A549 (cell line): ENCODE data around the gene RAB15. TPM values are rescaled to one million over a fixed set of nuclear protein-coding genes. Genes with fewer than 3 reads are reported as not detected.
A peak's percentile ranks its signal among the peaks of the same experiment; 100 is the strongest.

Experiments
- ATAC-seq, 2 experiments: fragments of 200-7000 bp in 1 of 2; fragments of >200 bp in 1 of 2; cut with Nextera tagmentation in 1 of 2; cut with Tn5 transposase in 1 of 2; 3 replicates each; pipeline versions ENCODE4 v1.8.0 to v1.9.1; 2018 to 2020; ENCODE audit warnings: mild to moderate bottlenecking in 1 of 2, moderate library complexity in 1 of 2
- CTCF ChIA-PET: fragments of 300-600 bp; sonication (Branson Sonifier 250); formaldehyde crosslinking; extraction: SDS; loops from one replicate; lab custom pipeline; 2021; ENCODE audit warnings: antibody characterized with exemption, inconsistent platforms; lab: Yijun Ruan, JAX
- POLR2A ChIA-PET: fragments of 350-600 bp; formaldehyde crosslinking; extraction: SDS; loops from one replicate; lab custom pipeline; 2021; ENCODE audit warnings: antibody characterized with exemption, inconsistent platforms; lab: Yijun Ruan, JAX
- DNase-seq, 2 experiments: peaks; one replicate each; pipeline versions ENCODE4 v3.0.0 to v3.0.0-alpha.2; 2011 to 2016; ENCODE audit warnings: low read depth in 1 of 2, low spot score in 1 of 2
- FAIRE-seq: peaks from 2 replicates; lab custom pipeline; 2011; peaks lifted over from hg19 to GRCh38; lab: Jason Lieb, UNC
- H3K27ac ChIP-seq, 2 experiments: fragments of >200 bp; sonication (Bioruptor Twin); formaldehyde crosslinking; 3 replicates each; pipeline ENCODE4 v1.5.1; 2016 to 2017
- H3K4me1 ChIP-seq: fragments of >200 bp; sonication (Bioruptor Twin); formaldehyde crosslinking; 3 replicates; pipeline ENCODE4 v1.6.1; 2016
- H3K4me2 ChIP-seq: fragments of >200 bp; sonication (Bioruptor Twin); formaldehyde crosslinking; 3 replicates; pipeline ENCODE4 v1.6.1; 2016
- H3K4me3 ChIP-seq: fragments of >200 bp; sonication (Bioruptor Twin); formaldehyde crosslinking; 3 replicates; pipeline ENCODE4 v1.5.1; 2016
- H3K9me3 ChIP-seq: fragments of >200 bp; sonication (Bioruptor Twin); formaldehyde crosslinking; 3 replicates; pipeline ENCODE4 v1.6.1; 2016
- BCL3 ChIP-seq: fragments of >200 bp; sonication (Bioruptor Twin); formaldehyde crosslinking; IDR thresholded peaks from 3 replicates; pipeline ENCODE4 v1.6.1; 2016
- CBX8 ChIP-seq: fragments of 200-600 bp; sonication (generic); IDR thresholded peaks from 2 replicates; pipeline ENCODE4 v1.6.1; 2016
- CHD2 ChIP-seq: fragments of 150-350 bp; IDR thresholded peaks from 2 replicates; pipeline ENCODE4 v1.6.1; 2014; ENCODE audit warnings: low read length; ENCODE audit not compliant: partially characterized antibody
- CHD4 ChIP-seq: fragments of 200-600 bp; sonication (generic); IDR thresholded peaks from 2 replicates; pipeline ENCODE4 v1.6.1; 2016; ENCODE audit warnings: antibody characterized with exemption, mild to moderate bottlenecking, borderline replicate concordance
- EHMT2 ChIP-seq: fragments of 200-600 bp; sonication (generic); IDR thresholded peaks from 2 replicates; pipeline ENCODE4 v1.6.1; 2016; ENCODE audit warnings: antibody characterized with exemption, low read depth, mild to moderate bottlenecking, moderate library complexity
- ELK1 ChIP-seq: fragments of 150-350 bp; IDR thresholded peaks from 2 replicates; pipeline ENCODE4 v1.6.1; 2014; ENCODE audit warnings: low read depth, mild to moderate bottlenecking, low read length
- ESRRA ChIP-seq: fragments of 150-350 bp; IDR thresholded peaks from 2 replicates; pipeline ENCODE4 v1.6.1; 2014; ENCODE audit warnings: mild to moderate bottlenecking, low read length, borderline replicate concordance
- FOSB ChIP-seq: fragments of 250-450 bp; sonication (Bioruptor Pico); IDR thresholded peaks from 2 replicates; pipeline ENCODE4 v1.5.0; 2020; ENCODE audit warnings: mild to moderate bottlenecking, moderate library complexity
- GATA3 ChIP-seq: IDR thresholded peaks from 2 replicates; pipeline ENCODE4 v1.6.1; 2012; ENCODE audit warnings: borderline replicate concordance
- HDAC2 ChIP-seq: fragments of 200-600 bp; sonication (generic); IDR thresholded peaks from 2 replicates; pipeline ENCODE4 v1.6.1; 2016
- HOXA7 ChIP-seq: fragments of 250-450 bp; sonication (Bioruptor Pico); IDR thresholded peaks from 2 replicates; pipeline ENCODE4 v1.5.0; 2020; ENCODE audit warnings: mild to moderate bottlenecking, moderate library complexity
- HOXB13 ChIP-seq: fragments of 250-450 bp; sonication (Bioruptor Pico); IDR thresholded peaks from 2 replicates; pipeline ENCODE4 v1.5.0; 2020; ENCODE audit warnings: low read depth, mild to moderate bottlenecking, moderate library complexity
- HOXB5 ChIP-seq: fragments of 250-450 bp; sonication (Bioruptor Pico); IDR thresholded peaks from 2 replicates; pipeline ENCODE4 v1.5.0; 2020; ENCODE audit warnings: mild to moderate bottlenecking, moderate library complexity
- JUN ChIP-seq, 2 experiments: fragments of >200 bp; sonication (Bioruptor Twin); formaldehyde crosslinking; IDR thresholded peaks; 2 replicates in 1 of 2; 3 replicates in 1 of 2; pipeline ENCODE4 v1.6.1; 2016 to 2017
- MAX ChIP-seq: IDR thresholded peaks from 2 replicates; pipeline ENCODE4 v1.6.1; 2012
- MAZ ChIP-seq: fragments of 150-350 bp; IDR thresholded peaks from 2 replicates; pipeline ENCODE4 v1.6.1; 2014; ENCODE audit warnings: antibody characterized with exemption, low read depth, low read length, borderline replicate concordance
- NFE2L2 ChIP-seq: fragments of 150-350 bp; conservative IDR thresholded peaks from 2 replicates; pipeline ENCODE4 v1.6.1; 2014; ENCODE audit warnings: low read length
- NPAS2 ChIP-seq: fragments of 250-450 bp; sonication (Bioruptor Pico); IDR thresholded peaks from 2 replicates; pipeline ENCODE4 v1.8.0; 2022; ENCODE audit warnings: mild to moderate bottlenecking, moderate library complexity, borderline replicate concordance
- NR3C1 ChIP-seq: fragments of >200 bp; sonication (Bioruptor Twin); formaldehyde crosslinking; IDR thresholded peaks from 3 replicates; pipeline ENCODE4 v1.6.1; 2017
- POLR2A ChIP-seq: IDR thresholded peaks from 2 replicates; pipeline ENCODE4 v1.6.1; 2012; ENCODE audit warnings: mild to moderate bottlenecking, low read length
- RARB ChIP-seq: fragments of 250-450 bp; sonication (Bioruptor Pico); IDR thresholded peaks from 2 replicates; pipeline ENCODE4 v1.8.0; 2021; ENCODE audit warnings: mild to moderate bottlenecking, moderate library complexity
- RCOR1 ChIP-seq: fragments of 150-350 bp; IDR thresholded peaks from 2 replicates; pipeline ENCODE4 v1.6.1; 2014; ENCODE audit warnings: antibody characterized with exemption, low read length, low read depth
- SMC3 ChIP-seq: fragments of >200 bp; sonication (Bioruptor Twin); formaldehyde crosslinking; IDR thresholded peaks from 3 replicates; pipeline ENCODE4 v1.6.1; 2018; ENCODE audit warnings: inconsistent platforms
- TP53 ChIP-seq: fragments of 250-450 bp; sonication (Bioruptor Pico); IDR thresholded peaks from 2 replicates; pipeline ENCODE4 v1.5.0; 2021; ENCODE audit warnings: mild to moderate bottlenecking, moderate library complexity
- whole genome bisulfite sequencing: methylation state at CpG from one replicate; pipeline ENCODE4 v1.1.6; 2017; ENCODE audit errors: missing lambda C conversion rate; 5-methylcytosine and 5-hydroxymethylcytosine counted together
- polyA plus RNA-seq, 4 experiments: library from polyadenylated mRNA; depleted of rRNA in 3 of 4; stranded (reverse); fragments of >200 nt; fragmentation: RNase III in 1 of 4; extraction: RNeasy Plus Mini Kit Qiagen cat#74134 plus additional on column Dnase treatment in 1 of 4; gene quantifications; 2 replicates in 3 of 4; 3 replicates in 1 of 4; pipeline ENCODE4 v1.2.3, GENCODE V29; 2011 to 2017
- TF ChIP-seq, protein P1 (sequence below): fragments of >200 bp; sonication (Bioruptor Twin); formaldehyde crosslinking; IDR thresholded peaks from 2 replicates; pipeline ENCODE4 v1.6.1; 2016
- TF ChIP-seq, protein P2 (sequence below): fragments of 250-450 bp; sonication (Bioruptor Pico); IDR thresholded peaks from 2 replicates; pipeline ENCODE4 v1.5.0; 2021; ENCODE audit warnings: mild to moderate bottlenecking, moderate library complexity, borderline replicate concordance

The RAB15 gene
- polyA plus RNA-seq, 2 of the 4 experiments (the other 2 are of a cell fraction), result 32.2 to 35.1 TPM

DNA sequence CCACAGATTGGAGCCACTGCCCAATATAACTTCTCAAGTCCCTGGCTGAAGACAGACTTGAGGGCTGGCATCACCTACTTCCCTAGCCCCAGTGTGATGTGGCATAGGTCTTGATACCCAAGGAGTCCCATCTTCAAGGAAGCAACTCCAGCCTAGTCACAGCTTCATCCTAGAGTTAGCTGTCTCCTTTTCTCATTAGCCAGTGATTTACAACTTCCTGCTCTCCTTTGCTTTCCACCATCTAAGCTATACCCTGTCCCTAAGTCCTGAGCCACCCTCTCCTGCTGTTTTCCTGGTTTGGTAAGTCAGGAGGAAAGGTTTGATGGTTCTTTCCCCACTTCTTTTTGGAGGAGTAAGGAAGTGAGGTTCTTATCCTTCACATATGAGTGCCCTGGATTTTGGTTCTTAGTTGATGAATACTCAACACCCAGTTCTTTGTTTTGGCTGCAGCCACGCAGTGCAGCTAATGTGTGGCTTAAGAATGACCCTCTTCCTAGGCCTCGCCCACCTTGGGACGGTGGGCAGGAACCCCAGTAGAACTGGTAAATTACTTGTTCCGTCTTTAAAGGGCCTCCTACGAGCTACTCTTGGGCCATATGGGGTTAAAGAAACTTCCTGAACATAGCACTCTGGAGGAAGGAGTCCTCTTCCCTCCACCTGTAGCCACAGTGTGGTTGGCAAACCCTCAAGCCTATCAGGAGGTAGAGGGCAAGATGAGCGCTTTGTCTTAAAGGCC lies 25.7 kb downstream of the RAB15 start (continued):
- TF ChIP-seq TP53 (CRISPR knock-in tag) (no peak), BCL3 (no peak)

DNA sequence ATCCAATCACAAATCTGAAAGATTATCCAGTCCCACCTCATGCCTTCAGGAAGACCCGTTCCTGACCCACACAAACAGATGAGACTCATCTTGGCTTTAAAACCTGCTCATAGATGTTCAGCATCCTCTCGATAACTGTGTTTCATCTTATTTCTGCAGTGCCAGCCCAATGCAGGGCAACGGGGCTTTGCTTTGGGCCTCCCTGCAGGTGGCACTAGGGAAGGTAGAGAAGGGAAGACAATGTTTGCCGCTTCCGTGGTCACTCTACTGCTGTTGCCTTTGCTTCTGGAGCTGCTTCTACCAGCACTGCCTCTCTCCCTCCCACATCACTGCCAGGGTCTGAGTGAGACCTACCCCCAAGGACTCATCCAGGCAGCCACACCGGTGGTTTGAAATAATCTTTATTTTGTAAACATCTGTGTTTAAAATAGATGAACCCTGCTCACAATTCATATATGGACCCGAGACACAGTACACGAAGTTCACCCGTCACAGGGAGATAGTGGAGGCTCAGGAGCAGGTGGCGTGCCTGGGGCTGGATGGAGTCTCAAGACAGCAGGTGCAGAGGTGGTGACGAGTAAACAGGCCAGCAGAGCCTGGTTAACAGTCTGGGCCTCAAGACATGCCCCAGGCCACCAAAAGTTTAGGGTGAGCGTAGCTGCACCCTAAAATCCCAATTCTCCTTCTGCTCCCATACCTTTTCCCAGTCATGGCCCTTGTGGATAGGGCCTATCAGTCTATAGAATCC lies 26.5 kb downstream of the RAB15 start:
- no peak for DNase-seq
- FAIRE-seq, result no peak
- 92% methylated on average over 12 of the region's 12 CpGs for WGBS

DNA sequence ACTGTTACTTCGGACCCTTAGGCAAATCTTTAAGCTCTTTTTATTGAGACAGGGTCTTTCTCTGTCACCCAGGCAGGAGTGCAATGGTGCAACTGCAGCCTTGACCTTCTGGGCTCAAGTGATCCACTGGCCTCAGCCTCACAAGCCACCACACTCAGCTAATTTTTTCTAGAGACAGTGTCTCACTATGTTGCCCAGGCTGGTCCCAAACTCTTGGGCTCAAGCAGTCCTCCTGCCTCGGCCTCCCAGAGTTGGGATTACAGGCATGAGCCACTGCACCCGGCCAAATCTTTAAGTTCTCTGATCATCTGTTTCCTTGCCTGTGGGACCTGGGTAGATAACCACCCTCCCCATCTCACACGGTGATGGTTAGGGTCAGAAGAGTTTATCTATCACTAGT lies 27.3 kb downstream of the RAB15 start:
- ATAC-seq, result no peak
- Histone ChIP-seq H3K27ac (peak overlapping the region in 1 of 2 experiments; percentile 92; a peak in 3 of 6 replicates), H3K4me2 (no peak overlapping the region), H3K9me3 (no peaks in the 10 kb centered on the region), H3K4me1 (peaks cover 44% of the 10 kb centered on the region)
- ChIA-PET CTCF (interaction anchor here (0.7 to 2.3 kb wide), 4 partner anchors 8 to 121 kb away, joined by 3 to 5 read pairs (median 3); no protein-coding TSS in a partner anchor), POLR2A (interaction anchor here (1.0 kb wide), 1 partner anchor 8 kb away, joined by 3 read pairs; no protein-coding TSS in a partner anchor)
- no peak for FAIRE-seq
- TF ChIP-seq HOXB5 (CRISPR knock-in tag) (no peak), NPAS2 (no peak), RARB (CRISPR knock-in tag) (no peak), NR3C1 (no peak), CBX8 (no peak), MAX (no peak), RCOR1 (no peak), HDAC2 (no peak), HOXB13 (no peak), JUN (IDR thresholded peaks at IDR 0.05) (no peak), CHD4 (no peak), FOSB (CRISPR knock-in tag) (no peak), SMC3 (no peak), ELK1 (no peak), ESRRA (no peak), GATA3 (no peak), POLR2A (no peak), CHD2 (no peak), HOXA7 (CRISPR knock-in tag) (no peak)
- TF ChIP-seq, protein P1, sequence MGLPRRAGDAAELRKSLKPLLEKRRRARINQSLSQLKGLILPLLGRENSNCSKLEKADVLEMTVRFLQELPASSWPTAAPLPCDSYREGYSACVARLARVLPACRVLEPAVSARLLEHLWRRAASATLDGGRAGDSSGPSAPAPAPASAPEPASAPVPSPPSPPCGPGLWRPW, result no peak
- TF ChIP-seq, all 56 proteins: peak for 0
- H3K4me3 ChIP-seq, result no peak overlapping the region
- 91% methylated on average over 4 of the region's 4 CpGs for WGBS
- no peak for DNase-seq

More for the DNA sequence above, 26.5 kb downstream of the RAB15 start:
- Histone ChIP-seq H3K4me2 (no peak overlapping the region), H3K4me1 (peaks cover 37% of the 10 kb centered on the region), H3K9me3 (no peaks in the 10 kb centered on the region), H3K4me3 (no peak overlapping the region), H3K27ac (no peak overlapping the region)
- ATAC-seq, result no peak
- TF ChIP-seq NFE2L2 (no peak), BCL3 (no peak), EHMT2 (no peak), MAZ (no peak)
- TF ChIP-seq, protein P2, sequence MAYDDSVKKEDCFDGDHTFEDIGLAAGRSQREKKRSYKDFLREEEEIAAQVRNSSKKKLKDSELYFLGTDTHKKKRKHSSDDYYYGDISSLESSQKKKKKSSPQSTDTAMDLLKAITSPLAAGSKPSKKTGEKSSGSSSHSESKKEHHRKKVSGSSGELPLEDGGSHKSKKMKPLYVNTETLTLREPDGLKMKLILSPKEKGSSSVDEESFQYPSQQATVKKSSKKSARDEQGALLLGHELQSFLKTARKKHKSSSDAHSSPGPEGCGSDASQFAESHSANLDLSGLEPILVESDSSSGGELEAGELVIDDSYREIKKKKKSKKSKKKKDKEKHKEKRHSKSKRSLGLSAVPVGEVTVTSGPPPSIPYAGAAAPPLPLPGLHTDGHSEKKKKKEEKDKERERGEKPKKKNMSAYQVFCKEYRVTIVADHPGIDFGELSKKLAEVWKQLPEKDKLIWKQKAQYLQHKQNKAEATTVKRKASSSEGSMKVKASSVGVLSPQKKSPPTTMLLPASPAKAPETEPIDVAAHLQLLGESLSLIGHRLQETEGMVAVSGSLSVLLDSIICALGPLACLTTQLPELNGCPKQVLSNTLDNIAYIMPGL, result no peak
- ChIA-PET CTCF (interaction anchor here (1.0 to 2.3 kb wide), 2 partner anchors 9 to 16 kb away, joined by 3 to 5 read pairs; no protein-coding TSS in a partner anchor), POLR2A (no interaction called here)
